ENCODE measurements around the gene TOPAZ1. TPM values are rescaled to one million over a fixed set of nuclear protein-coding genes. Genes with fewer than 3 reads are reported as not detected.

The TOPAZ1 gene
- total and polyA plus RNA-seq, 7 donors, result not detected

DNA sequence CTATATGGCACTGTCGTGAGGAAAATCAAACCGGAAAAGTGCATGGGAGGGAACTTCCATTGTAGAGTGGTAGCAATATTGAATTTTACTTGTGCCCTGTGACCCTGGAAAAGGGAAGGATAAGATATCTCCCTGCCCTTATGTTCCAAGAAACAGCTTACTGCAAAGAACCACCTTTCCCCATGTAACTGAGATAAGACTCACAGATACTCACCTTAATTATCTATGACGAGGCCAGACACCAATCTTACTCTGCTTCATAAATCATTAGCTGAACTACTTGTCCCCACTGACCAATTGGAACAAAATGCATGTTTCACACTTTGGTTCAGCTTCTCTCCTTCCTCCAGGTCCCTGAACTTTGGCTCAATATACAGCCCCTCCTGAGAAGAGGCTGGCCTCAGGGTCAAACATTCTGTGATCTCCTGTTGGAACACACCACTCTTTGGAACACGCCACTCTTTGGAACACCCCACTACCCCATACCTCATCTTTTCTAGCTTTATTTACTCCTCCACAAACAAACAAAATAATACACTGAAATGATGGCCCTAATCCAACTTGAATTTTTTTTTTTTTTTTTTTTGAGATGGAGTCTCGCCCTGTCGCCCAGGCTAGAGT, 6.9 kb upstream of the TOPAZ1 start:
- 79 to 89% (median 81%) methylated on average over 6 of the region's 6 CpGs for WGBS, 3 donors
- intact Hi-C loops (cut with DNase I), result no loop called here
- no peaks in the 10 kb centered on the region for H3K27me3 ChIP-seq (ENCODE audit: insufficient read depth in 3 of 3, low read length in 2 of 3)
- H3K9me3 ChIP-seq, result no peaks in the 10 kb centered on the region
- TF ChIP-seq, protein P1, sequence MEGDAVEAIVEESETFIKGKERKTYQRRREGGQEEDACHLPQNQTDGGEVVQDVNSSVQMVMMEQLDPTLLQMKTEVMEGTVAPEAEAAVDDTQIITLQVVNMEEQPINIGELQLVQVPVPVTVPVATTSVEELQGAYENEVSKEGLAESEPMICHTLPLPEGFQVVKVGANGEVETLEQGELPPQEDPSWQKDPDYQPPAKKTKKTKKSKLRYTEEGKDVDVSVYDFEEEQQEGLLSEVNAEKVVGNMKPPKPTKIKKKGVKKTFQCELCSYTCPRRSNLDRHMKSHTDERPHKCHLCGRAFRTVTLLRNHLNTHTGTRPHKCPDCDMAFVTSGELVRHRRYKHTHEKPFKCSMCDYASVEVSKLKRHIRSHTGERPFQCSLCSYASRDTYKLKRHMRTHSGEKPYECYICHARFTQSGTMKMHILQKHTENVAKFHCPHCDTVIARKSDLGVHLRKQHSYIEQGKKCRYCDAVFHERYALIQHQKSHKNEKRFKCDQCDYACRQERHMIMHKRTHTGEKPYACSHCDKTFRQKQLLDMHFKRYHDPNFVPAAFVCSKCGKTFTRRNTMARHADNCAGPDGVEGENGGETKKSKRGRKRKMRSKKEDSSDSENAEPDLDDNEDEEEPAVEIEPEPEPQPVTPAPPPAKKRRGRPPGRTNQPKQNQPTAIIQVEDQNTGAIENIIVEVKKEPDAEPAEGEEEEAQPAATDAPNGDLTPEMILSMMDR (IDR thresholded peaks at IDR 0.05), result no peak
- DNase-seq, result no peak
- H3K4me3 ChIP-seq, result no peak overlapping the region
- H3K4me1 ChIP-seq, result peaks cover 8% of the 10 kb centered on the region
- no peak for ATAC-seq
- no peaks in the 10 kb centered on the region for H3K36me3 ChIP-seq (ENCODE audit: insufficient read depth in 1 of 2, low read depth in 1 of 2)
- no peak overlapping the region for H3K27ac ChIP-seq

DNA sequence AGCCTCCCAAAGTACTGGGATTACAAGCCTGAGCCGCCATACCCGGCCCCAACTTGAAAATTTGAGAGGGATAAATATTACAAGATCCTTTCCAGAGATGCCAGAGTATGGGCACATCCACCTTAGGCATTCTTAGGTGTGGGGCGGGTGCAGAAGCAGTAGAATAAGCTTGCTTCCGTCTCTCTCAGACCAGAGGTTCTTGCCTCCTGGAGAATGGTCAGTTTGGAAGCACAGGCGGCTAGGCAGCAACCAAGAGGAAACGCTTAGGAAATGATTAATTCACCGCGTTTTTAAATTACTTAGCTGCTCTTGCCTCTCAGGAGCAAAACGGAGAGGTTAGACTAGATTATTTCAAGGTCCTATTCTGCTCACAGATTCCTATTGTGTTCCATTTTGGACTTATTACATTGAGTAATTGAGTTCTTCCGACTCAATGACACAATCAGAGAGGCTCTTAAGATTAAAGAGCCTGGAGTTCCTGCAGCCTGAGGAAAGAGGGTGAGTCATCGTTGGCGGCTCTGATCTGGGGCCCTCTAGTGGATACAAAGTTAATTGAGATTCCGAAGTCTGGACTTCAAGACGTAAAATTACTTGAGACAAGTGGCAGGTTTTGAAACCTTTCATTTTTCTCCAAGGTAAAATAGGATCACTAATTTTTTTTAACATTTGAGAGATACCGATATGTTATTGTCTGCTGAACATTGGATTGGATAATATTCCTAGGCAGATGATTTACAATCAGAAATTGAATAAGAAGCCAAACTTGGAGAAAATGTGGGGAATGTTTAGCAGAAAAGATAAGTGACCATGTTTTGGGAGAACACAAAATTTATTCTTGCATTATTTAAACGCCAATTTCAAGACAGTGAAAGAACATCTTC, 5.8 kb upstream of the TOPAZ1 start:
- Histone ChIP-seq H3K36me3 (ENCODE audit: insufficient read depth in 1 of 2, low read depth in 1 of 2) (no peaks in the 10 kb centered on the region), H3K9me3 (no peaks in the 10 kb centered on the region), H3K27me3 (ENCODE audit: insufficient read depth in 3 of 3, low read length in 2 of 3) (no peaks in the 10 kb centered on the region), H3K4me3 (peak overlapping the region; percentile 0), H3K4me1 (peaks cover 8% of the 10 kb centered on the region), H3K27ac (peak overlapping the region; percentile 47)
- intact Hi-C loops (cut with DNase I), result no loop called here
- DNase-seq, result peak; percentile 37 to 63
- 29 to 33% (median 31%) methylated on average over 16 of the region's 16 CpGs for WGBS, 3 donors
- TF ChIP-seq, protein P1 (IDR thresholded peaks at IDR 0.05), result peak; percentile 73
- ATAC-seq, result peak; percentile 91 to 99 (median 98)

DNA sequence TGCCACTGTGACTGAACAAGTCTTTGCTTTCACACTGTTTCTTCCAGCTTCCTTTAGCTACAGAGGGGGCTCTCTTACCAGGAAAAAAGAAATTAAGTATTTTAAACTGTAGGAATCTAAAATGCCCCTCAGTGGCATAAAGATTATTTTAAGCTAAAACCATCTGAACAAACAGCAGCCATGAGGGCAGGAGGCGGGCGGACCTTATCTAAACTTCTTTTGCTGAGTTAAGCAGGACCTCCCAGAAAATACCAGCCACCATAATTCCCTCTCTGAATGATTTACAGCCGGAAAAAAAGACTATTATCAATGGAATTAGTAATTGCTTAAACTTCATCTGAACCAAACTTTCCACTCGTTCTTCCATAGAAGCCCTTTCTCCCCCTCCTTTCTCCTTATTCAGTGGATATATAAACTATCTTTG, 5.2 kb upstream of the TOPAZ1 start:
- no peaks in the 10 kb centered on the region for H3K9me3 ChIP-seq
- DNase-seq (no peak), ATAC-seq (no peak)
- intact Hi-C loops (cut with DNase I), result no loop called here
- peaks cover 8% of the 10 kb centered on the region for H3K4me1 ChIP-seq
- no peaks in the 10 kb centered on the region for H3K36me3 ChIP-seq (ENCODE audit: insufficient read depth in 1 of 2, low read depth in 1 of 2)
- TF ChIP-seq, protein P1 (IDR thresholded peaks at IDR 0.05), result no peak
- no peak overlapping the region for H3K27ac ChIP-seq
- 68 to 83% (median 81%) methylated on average over 4 of the region's 4 CpGs for WGBS, 3 donors
- no peaks in the 10 kb centered on the region for H3K27me3 ChIP-seq (ENCODE audit: insufficient read depth in 3 of 3, low read length in 2 of 3)
- H3K4me3 ChIP-seq, result no peak overlapping the region

DNA sequence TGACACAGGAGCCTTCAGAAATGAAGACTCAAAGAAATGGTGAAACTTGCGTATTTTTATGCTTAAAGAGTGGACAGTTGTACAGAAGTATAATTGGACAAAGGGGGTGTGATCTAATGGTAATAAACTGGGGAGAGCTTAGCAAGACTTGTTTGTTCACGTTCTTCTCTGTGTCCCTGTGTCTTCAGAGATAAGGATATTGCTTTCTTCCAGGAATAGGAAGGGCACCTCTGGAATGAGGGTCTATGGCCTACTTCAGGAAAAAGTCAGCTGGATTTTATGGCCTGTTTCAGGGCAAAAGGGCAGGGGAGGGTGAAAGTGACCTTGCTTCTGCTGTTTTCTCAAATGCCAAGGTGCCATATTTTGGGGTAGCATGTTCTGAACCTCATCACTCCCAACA, 4.5 kb upstream of the TOPAZ1 start:
- TF ChIP-seq, protein P1 (IDR thresholded peaks at IDR 0.05), result no peak
- no peak for DNase-seq
- intact Hi-C loops (cut with DNase I), result no loop called here
- ATAC-seq, result no peak
- 80 to 87% (median 83%) methylated on average over 2 of the region's 2 CpGs for WGBS, 3 donors
- Histone ChIP-seq H3K4me1 (peaks cover 8% of the 10 kb centered on the region), H3K36me3 (ENCODE audit: insufficient read depth in 1 of 2, low read depth in 1 of 2) (no peaks in the 10 kb centered on the region), H3K27me3 (ENCODE audit: insufficient read depth in 3 of 3, low read length in 2 of 3) (no peaks in the 10 kb centered on the region), H3K27ac (no peak overlapping the region), H3K9me3 (no peaks in the 10 kb centered on the region), H3K4me3 (no peak overlapping the region)

Data from psoas muscle (tissue), 8 donors.